ENCODE data around the gene ETS2.
"Not testable (repeated sequence)": the region's sequence is repeated elsewhere in the genome, so short reads cannot be mapped to it uniquely, and the experiment has no call there.

The ETS2 gene

DNA sequence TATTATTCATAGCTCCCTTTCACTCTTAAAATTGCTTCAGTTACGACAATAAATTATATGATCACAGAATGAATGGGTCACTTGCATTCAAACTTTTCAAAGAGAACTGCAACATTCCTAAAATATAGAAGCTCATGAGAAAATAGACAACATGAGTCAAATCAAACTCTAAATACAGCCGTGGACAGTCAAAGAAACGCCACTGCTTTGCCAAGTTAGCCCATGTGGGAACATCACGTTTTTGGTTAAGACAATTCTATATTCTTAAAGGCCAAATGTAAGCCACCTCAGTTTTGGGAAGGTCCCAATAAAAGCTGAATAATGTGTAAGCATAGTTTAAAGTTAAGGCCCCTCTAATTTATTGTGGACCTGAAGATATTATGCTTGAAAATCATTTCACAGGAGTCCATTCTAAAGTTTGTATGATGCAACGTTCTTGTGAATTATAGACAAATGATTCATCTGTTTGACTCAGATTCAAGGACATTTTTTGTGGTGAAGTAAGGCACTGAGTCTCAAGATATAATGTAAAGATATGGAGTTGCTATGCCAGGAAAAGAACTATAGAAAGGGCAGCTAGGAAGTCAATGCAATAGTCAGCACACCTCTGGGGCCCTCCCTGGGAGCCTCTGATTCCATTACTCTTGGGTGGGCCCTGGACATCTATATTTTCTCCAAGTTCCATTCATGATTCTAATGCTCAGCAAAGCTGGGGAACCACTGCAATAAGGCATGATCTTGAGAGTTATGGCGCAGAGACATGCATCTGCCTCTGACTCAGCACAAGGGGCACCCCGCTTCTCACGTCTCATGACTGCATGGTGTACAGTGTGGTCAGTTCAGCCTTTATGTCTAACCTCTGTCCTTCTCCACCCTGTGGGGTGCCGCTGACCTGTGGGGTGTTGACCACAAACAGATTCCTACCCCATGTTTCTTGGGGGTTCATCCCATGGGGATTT lies 33.9 kb downstream of the ETS2 start:
- DNase-seq, result no peak

DNA sequence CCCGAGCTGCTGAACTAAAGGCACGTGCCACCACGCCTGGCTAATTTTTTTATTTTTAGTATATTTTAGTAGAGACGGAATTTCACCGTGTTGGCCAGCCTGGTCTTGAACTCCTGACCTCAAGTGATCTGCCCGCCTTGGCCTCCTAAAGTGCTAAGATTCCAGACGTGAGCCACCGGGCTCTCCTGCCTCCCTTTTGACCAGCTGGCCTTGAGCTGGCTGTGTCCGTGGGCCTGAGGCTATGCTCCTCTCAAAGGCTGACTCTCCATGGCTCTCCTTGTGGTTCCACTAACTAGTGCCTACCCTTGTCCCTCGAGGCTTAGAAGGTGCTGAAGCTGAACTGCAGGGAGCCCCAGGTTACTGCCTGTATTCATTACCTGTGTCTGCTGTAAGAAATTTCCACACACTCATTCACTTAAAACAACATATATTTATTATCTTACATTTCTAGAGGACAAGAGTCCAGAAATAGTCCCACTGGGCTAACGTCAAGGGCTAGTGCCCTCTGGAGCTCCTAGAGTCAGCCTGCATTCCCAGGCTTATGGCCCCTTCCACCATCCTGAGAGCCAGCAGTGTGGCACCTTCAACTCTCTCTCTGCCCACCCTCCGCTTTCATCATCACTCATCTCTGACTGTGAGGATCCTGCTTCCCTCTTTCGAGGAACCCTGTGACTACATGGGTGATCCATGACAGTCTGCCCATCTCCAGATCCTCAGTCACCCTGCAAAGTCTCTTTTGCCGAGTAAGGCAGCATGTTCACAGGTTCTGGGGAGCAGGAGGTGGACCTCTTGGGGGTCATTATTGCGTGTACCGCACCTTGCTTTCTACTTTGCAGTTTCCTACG lies 34.9 kb downstream of the ETS2 start:
- no peak for DNase-seq

DNA sequence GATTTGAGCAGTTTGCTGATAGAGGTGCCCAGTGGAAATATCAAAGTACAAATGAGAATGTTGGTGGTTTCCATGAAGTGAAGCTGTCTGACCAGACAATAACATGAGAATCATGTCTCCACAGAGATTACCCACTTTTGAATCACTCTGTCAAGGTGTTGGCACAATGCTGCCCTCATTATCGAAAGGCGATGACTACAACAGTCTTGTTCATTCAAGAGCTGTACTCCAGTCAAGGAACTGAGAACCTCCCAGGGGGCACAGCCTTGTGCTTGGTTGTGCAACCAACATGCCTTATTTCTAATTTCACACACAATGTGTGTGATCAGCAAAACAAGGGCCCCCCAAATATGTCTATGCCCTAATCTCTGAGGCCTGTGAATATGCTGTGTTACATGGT lies 35.7 kb downstream of the ETS2 start:
- DNase-seq, result no peak

DNA sequence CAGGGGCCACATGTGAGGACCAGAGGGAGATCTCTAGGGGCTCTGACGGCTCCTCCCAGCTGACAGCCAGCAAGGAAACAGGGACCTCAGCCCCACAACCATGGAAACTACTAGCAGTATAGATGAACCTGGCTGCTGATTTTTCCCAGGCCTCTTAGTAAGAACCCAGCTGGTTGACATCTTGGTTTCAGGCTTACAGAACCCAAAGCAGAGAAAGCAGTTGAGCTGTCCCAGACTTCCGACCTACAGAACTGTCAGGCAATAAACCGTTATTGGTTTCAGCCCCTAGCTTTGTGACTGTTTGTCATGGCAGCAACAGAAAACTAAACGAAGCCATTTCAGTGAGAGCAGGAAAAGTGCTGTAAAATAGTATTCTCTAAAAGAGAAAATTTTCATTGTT lies 36.4 kb downstream of the ETS2 start:
- no peak for DNase-seq

DNA sequence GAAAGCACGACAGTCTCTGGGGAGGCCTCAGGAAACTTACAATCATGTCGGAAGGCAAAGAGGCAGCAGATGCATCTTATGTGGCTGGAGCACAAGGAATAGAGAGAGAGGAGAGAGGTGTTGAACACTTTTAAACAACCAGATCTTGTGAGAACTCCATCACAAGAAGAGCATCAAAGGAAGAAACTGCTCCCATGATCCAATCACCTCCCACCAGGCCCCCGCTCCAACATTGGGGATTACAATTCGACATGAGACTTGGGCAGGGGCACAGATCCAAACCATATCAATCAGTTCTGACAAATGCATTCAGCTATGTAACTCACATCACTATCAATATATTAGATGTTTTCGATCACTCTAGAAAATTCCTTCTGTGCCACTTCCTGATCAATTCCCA lies 37.6 kb downstream of the ETS2 start:
- DNase-seq, result no peak

DNA sequence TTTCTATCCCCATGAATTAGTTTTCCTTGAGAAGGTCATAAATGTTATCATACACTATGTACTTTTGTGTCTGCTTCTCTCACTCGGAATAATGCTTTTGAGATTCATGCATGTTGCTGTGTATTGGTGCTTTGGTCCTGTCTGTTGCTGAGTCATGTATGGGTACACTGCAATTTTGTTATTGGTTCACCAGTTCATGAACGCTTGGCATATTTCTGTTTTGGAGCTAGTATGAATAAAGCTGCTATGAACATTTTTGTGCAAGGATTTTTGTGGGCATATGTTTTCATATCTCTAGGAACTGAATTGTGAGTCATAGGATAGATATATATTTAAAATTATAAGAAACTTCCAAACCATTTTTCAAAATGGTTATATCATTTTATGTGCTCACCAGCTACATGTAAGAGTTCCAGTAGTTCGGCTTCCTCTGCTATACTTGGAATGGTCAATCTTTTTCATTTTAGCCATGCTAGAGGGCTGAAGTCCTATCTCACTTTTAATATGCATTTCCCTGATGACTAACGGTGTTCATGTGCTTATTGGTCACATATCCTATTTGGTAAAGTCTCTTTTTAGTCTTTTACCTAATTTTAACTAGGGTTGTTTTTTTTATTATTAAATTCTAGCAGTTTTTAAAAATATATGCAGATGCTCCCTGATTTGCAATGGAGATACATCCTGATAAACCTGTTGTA lies 38.2 kb downstream of the ETS2 start:
- DNase-seq, result no peak

DNA sequence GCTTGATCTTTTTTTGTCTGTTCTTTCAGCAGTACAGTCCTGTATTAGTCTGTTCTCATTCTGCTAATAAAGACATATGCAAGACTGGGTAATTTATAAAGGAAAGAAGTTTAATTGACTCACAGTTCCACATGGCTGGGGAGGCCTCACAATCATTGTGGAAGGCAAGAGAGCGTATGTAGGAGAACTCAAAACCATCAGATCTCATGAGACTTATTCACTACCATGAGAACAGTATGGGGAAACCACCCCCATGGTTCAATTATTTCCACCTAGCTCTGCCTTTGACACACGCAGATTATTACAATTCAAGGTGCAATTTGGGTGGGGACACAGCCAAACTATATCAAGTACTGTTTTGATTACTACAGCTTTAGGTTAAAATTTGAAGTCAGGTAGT lies 39.6 kb downstream of the ETS2 start:
- DNase-seq, result not testable (repeated sequence)

DNA sequence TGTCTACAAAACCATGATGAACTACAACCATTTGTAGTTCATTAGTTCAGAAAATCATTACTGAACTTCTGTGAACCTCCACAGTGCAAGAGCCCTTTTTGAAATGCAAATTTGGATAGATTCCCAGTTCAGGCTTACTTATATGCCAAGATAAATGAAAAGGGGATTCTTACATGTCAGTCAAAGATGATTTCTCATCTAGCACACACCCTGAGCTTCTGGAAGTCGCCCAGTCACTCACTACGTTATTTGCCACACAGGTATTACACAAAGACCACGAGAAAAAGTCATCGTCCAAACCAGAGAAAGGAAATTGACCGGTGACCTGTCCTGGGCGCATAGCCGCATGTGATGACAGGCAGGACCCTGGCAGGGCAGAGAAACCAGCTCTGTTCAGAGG lies 41.8 kb downstream of the ETS2 start:
- no peak for DNase-seq

DNA sequence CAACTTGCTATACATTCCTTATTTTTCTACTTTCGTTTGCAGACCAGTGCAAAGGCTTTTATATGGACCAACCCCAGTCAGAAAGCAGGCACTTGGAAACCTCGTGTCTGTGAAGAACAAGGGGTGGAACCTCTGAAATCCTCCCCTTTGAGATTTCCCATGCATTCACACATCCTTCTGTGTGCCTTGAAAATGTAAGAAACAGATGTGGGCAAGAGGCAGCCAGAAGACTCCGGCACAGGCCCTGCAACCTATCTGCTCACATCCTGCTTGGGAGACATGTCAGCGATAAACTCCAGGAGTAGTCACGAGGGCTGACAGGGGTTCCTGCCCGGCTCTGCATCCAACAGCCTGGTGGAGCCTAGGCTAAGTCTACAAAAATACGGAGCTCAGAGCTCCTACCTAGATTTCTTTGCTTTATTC lies 42.5 kb downstream of the ETS2 start:
- no peak for DNase-seq

DNA sequence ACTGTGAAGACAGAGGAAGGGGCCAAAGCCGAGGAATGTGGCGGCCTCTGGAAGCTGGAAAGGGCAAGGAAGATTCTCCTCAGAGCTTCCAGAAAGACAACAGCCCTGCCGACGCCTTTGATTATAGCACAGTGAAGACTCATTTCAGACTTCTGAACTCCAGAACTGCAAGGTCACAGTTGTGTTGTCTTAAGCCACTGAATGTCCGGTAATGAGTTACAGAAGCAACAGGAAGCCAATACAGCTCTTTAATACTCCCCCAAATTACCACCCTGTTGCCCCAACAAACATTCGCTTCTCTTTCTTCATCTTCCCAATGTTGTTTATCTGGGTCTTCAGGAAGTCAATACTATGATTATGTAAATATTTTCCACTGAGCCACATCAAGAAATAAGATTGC lies 44.0 kb downstream of the ETS2 start:
- no peak for DNase-seq

DNA sequence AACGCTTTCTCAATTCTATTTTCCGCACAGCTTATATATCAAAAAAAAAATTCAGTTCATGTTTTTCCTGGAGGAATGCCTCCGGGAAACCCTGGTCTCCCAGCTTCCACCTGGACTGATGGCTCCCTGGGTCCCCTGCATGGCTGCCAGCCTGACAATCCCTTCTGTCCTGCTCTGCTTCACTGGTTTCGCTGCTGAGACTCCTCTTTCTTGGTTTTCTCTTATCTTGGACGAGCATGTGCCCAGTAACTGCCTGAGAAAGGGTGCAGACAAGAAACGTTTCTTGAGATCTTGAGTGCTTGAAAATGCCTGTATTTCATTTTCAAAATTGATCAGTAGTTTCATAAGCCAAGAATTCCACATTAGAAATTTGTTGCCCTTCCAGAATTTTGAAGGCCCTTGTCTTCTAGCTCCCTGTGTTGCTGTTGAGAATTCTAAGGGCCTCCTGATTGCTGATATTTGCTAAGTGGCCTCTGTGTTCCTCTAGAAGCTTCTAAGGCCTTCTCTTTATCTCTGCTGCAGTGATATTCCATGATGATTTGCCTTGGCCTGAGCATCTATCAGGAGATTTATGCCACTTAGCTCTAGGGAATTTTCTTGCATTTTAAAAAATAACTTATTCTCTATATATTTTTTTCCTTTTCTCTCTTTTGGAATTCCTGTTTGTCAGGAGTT lies 44.7 kb downstream of the ETS2 start:
- peak; percentile 91 for DNase-seq

DNA sequence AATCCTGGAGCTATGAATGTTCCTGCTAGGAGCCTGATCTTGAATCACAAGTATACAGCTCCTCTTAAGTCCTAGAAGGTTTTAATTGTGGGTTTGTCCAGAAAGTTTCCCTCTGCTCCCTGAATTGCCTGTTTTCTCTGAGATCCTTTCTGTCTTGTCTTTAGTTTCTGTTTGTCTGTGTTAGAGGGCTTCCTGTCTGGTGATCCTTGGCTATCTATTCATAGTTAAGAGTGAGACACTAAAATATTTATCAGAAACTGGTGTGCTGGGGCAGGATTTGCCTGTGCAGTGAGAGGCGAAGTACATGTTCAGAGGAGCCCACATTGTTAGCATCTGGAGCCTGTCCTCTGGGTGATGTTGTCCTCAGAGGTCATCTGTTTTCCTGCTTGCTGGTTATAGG lies 45.4 kb downstream of the ETS2 start:
- peak; percentile 47 for DNase-seq

DNA sequence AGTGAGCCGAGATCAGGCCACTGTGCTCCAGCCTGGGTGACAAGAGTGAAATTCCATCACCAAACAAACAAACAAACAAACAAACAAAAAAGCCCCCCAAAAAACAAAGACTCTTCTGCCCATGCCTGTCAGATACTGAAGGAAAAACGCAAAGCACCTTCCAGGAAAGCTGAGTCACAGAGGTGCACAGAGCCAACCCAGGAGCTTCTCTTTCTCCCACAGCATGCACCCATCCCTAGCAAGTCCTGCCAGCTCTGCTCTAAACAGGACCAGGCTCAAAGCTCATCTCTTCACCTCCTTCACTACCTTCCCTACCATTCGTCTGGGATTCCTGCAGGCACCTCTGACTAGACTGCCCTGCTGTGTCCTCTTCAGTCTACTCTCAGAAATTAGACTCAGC lies 46.5 kb downstream of the ETS2 start:
- no peak for DNase-seq

DNA sequence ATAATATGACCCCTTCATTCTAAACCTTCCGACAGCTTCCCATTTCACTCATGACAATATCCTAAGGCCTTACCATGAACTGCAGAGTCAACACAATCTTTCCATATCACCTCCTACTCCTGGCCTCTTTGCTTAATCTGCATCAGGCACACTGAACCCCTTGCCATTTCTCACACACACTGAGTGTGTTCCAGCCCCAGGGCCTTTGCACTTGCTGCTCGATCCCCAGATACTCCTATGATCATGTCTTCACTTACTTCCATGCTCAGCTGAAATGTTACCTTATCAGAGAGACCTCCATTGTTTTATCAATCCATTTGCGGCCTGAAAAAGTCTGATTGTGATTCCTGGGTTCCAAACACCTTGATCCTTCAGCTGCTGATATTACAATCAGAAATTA lies 47.0 kb downstream of the ETS2 start:
- DNase-seq, result no peak

DNA sequence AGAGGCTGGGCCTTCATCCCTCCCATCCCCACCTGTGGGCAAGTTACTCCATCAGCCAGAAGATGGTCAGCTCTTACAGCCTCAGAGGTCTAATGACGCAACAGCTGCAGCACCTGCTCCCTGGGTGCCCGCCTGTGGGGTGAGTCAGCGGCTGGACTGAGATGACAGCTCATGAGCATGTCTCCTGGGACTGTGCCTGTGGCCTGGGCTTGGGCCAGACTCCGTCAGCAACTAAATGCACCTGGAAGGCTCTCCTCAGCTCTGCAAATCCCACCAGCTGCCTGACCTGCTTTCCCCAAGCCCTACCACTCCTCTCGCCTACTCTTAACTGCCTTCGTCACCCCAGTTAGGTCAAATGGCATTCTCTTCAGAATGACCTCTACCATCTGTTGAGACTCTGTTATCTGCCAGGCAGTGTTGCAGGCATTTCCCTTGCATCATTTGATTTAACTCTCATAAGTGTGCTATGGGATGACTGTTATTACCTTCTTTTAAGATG lies 47.7 kb downstream of the ETS2 start:
- DNase-seq, result peak; percentile 79

DNA sequence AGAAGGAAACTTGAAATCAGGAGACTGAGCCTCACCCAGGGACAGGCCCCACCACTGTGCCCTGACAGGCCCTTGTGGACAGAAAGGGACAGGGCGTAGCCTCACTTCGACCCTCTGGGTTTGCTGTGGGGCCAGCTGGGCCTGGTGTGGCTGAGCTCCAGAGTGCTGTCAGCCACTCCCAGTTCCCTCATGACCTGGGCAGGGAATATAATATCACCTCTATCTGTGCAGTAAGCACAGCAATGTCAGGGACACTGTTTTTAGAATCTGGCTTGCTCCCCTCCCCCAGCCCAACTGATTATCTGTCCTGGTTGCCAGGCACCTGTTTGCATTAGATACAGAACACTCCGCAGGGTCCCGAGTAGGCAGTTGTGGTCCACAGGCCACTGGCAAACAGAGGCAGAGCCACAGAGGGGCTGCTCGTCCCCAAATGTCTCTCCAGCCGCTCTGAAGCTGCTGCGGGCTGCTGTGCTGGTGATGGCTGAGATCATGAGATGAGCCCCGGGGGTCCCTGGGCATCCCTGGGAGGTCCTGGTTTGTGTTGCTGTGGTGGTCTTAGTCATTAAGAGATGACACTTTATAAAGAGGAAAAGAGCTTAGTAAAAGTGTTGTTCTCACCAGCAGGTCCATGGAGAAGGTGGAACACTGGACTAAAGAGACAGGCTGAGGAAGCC lies 51.6 kb downstream of the ETS2 start:
- peak; percentile 78 for DNase-seq

DNA sequence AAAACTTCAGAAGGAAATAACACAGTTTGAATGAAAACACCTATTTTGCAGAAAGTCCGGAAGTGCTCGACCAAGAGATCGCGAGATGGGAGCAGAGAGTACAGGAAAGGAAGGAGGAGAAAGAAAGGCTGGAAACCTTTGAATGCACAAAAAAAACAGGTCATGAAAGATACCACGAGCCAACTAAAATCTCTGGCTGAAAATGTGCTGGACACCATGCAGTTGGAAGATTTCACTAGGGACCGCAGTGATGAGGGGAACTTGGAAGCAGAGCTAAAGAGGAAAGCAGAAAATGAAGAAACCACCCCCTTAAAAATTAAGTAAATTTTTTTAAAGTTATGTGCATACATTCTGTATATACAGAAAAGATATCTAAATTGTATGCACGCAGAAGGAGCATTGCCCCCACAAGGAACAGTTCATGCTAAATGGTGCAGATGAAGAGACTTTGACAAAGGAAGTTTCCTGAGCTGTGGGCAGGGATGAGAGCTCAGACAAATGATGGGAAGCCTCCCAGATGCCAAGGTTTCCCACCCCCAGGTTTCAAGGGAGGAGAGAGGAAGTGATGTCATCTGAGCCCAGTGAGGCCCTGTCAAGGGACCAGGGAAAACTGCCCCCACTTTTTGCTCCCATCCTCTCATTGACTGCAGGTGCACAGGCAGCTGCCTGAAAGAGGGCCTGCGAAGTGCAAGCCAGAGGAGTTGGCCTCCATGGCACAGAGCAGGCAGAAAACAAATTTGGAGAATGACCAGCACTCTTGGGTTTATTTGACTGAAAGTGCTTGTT lies 52.5 kb downstream of the ETS2 start:
- DNase-seq, result no peak

DNA sequence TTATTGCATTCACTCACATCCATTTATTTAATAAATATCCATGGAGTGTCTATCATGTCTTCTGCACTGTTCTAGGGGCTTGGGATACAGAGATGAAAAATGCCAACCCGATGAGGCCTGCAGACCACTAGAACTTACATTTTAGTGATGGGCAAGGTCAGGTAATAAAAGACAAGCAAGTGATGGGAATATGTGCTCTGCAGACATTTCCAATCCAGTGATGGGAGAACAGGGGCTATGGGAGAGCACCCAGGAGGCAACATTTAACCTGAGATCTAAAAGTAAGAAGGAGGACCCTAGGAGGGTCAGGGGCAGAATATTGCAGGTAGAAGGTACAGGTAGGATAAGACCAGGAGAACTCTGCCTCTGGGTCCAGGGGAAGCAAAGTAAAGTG lies 53.1 kb downstream of the ETS2 start:
- DNase-seq, result no peak

DNA sequence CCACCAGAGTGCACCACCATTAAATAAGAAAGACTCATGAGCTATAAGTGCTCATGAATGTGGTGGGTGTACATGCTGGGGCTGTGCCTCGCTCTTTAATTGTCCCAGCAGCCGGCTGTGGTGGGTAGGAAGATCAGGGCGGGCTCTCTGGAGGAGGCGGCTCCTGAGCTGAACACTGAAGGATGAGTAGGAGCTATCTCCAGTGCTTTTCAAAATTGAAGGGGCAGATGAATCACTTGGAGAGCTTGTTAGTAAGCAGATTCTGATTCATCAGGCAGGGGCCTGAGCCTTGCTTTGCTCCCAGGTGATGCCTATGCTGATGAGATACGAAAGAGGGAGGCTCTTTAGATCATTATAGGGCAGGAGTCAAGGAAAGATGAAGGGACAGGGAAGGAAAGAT lies 54.1 kb downstream of the ETS2 start:
- no peak for DNase-seq

DNA sequence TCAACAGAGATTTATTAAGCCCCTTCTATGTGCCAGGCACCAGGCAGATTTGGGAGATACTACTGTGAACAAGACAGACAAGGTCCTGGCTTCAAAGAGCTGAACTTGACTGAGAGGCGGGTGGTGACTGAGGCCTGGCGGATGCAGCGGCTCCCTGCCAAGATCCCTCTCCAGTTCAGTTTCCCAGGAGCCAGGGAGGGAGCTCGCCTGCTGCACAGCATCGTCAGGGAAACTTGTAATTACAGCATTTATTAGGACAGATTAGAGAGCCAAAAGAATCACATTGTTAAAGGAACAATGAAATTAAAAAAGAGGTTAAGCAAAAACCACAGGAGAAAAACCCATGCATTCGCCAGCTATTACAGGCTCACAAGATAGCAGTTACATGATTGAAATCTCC lies 55.3 kb downstream of the ETS2 start:
- DNase-seq, result no peak
